Astrocyte of the cerebellum (primary cell): Measurements from ENCODE around the gene SRGAP2C.
"Not testable (repeated sequence)": the region's sequence is repeated elsewhere in the genome, so short reads cannot be mapped to it uniquely, and the experiment has no call there.

Experiments
- DNase-seq: peaks from one replicate; pipeline ENCODE4 v3.0.0-alpha.2; 2011; ENCODE audit warnings: low read depth
- H3K4me3 ChIP-seq: 2 replicates; pipeline ENCODE4 v1.5.1; 2011; ENCODE audit warnings: mild to moderate bottlenecking, low read depth, low read length, moderate library complexity
- CTCF ChIP-seq: IDR thresholded peaks from 2 replicates; pipeline ENCODE4 v1.5.1; 2012; ENCODE audit warnings: low read length, low read depth, moderate library complexity, mild to moderate bottlenecking; ENCODE audit errors: missing control alignments
- in situ Hi-C: cut with HindIII; loops from 2 replicates; pipeline ENCODE4 v1.10.0; 2017; ENCODE audit warnings: low sequenced_read_pairs

The SRGAP2C gene

GRCh38 chr1:121184290-121185127, at the start of gene SRGAP2C, which contains the start of gene FAM72B:
SRGAP2C (plus strand) TSS chr1:121184975; CDS start chr1:121187447, 2,472 bp downstream.
FAM72B (minus strand) TSS chr1:121184340; CDS start chr1:121183489, 851 bp downstream.
- peak within 1 kb of the TSS; percentile 45 for H3K4me3 ChIP-seq
- DNase-seq = peak; percentile 96
- in situ Hi-C loops = not testable (repeated sequence)

GRCh38 chr1:121140393-121140792, 44.4 kb upstream of the SRGAP2C start:
- in situ Hi-C loops = not testable (repeated sequence)

GRCh38 chr1:121148489-121149190, 36.1 kb upstream of the SRGAP2C start:
- H3K4me3 ChIP-seq, DNase-seq, in situ Hi-C loops: not testable (repeated sequence)

More at GRCh38 chr1:121140393-121140792, 44.4 kb upstream of the SRGAP2C start:
- DNase-seq, H3K4me3 ChIP-seq: not testable (repeated sequence)

GRCh38 chr1:121151294-121151693, 33.5 kb upstream of the SRGAP2C start:
- in situ Hi-C loops, H3K4me3 ChIP-seq, DNase-seq: not testable (repeated sequence)

- H3K4me3 ChIP-seq, DNase-seq, in situ Hi-C loops: not testable (repeated sequence)
Measured at GRCh38 chr1:121152788-121153187, 32.0 kb upstream of the SRGAP2C start.

GRCh38 chr1:121154811-121155210, 30.0 kb upstream of the SRGAP2C start:
- DNase-seq, H3K4me3 ChIP-seq, in situ Hi-C loops: not testable (repeated sequence)

GRCh38 chr1:121155671-121156358, 29.0 kb upstream of the SRGAP2C start:
- in situ Hi-C loops, H3K4me3 ChIP-seq: not testable (repeated sequence)
- peak; percentile 21 for TF ChIP-seq CTCF
- DNase-seq = peak; percentile 0

- DNase-seq, in situ Hi-C loops, H3K4me3 ChIP-seq: not testable (repeated sequence)
Measured at GRCh38 chr1:121156958-121157603, 27.7 kb upstream of the SRGAP2C start.

GRCh38 chr1:121157609-121158008, 27.2 kb upstream of the SRGAP2C start:
- DNase-seq, H3K4me3 ChIP-seq, in situ Hi-C loops: not testable (repeated sequence)

- in situ Hi-C loops, H3K4me3 ChIP-seq, DNase-seq: not testable (repeated sequence)
Measured at GRCh38 chr1:121160118-121160517, 24.7 kb upstream of the SRGAP2C start.

- in situ Hi-C loops, DNase-seq, H3K4me3 ChIP-seq: not testable (repeated sequence)
Measured at GRCh38 chr1:121161199-121161901, 23.4 kb upstream of the SRGAP2C start.

- in situ Hi-C loops, H3K4me3 ChIP-seq: not testable (repeated sequence)
- peak; percentile 33 for DNase-seq
Measured at GRCh38 chr1:121163850-121164757, 20.7 kb upstream of the SRGAP2C start.

GRCh38 chr1:121165296-121165695, 19.5 kb upstream of the SRGAP2C start:
- H3K4me3 ChIP-seq, in situ Hi-C loops, DNase-seq: not testable (repeated sequence)

- DNase-seq, in situ Hi-C loops, H3K4me3 ChIP-seq: not testable (repeated sequence)
Measured at GRCh38 chr1:121167225-121167738, 17.5 kb upstream of the SRGAP2C start.
